ENCODE measurements around the gene PRKG1.

GRCh38 chr10:52318822-52319464, 1244.7 kb downstream of the PRKG1 start:
- TF ChIP-seq CTCF (IDR thresholded peaks at IDR 0.05): no peak
- TF ChIP-seq EZH2 (IDR thresholded peaks at IDR 0.05): no peak
